Tibial nerve (tissue), 4 donors: ENCODE measurements around the gene CCDC40. TPM values are rescaled to one million over a fixed set of nuclear protein-coding genes. Genes with fewer than 3 reads are reported as not detected.

ENCODE experiments used
- DNase-seq, 2 donors: peaks; one replicate each; pipeline ENCODE4 v3.0.0-alpha.2; 2019; ENCODE audit warnings: low spot score in 2 of 2
- H3K27ac ChIP-seq, 4 donors: fragments of 200-600 bp; sonication (generic) in 3 of 4; one replicate each; pipeline ENCODE4 v1.5.1; 2017 to 2019; ENCODE audit warnings: mild to moderate bottlenecking in 1 of 4
- H3K27me3 ChIP-seq, 2 donors: fragments of 200-600 bp; sonication (generic) in 1 of 2; one replicate each; pipeline versions ENCODE4 v1.5.1 to v1.6.0; 2017 to 2019
- H3K36me3 ChIP-seq, 3 donors: fragments of 200-600 bp; sonication (generic); one replicate each; pipeline ENCODE4 v1.5.1; 2018 to 2019
- H3K4me1 ChIP-seq, 4 donors: fragments of 200-600 bp; sonication (generic) in 3 of 4; one replicate each; pipeline ENCODE4 v1.5.1; 2017 to 2019
- H3K4me3 ChIP-seq, 4 donors: fragments of 200-600 bp; sonication (generic) in 3 of 4; one replicate each; pipeline ENCODE4 v1.5.1; 2017 to 2019; ENCODE audit warnings: mild to moderate bottlenecking in 1 of 4, moderate library complexity in 1 of 4
- H3K9me3 ChIP-seq, 4 donors: fragments of 200-600 bp; sonication (generic) in 3 of 4; one replicate each; pipeline ENCODE4 v1.5.1; 2017 to 2019
- EP300 ChIP-seq, 2 donors: sonication (generic); formaldehyde crosslinking; IDR thresholded peaks; one replicate each; pipeline ENCODE4 v1.6.1; 2017; ENCODE audit warnings: antibody characterized with exemption in 2 of 2, mild to moderate bottlenecking in 1 of 2
- POLR2A ChIP-seq, 2 donors: fragments of 450-650 bp; IDR thresholded peaks; one replicate each; pipeline ENCODE4 v1.6.1; 2017; ENCODE audit warnings: antibody characterized with exemption in 2 of 2, mild to moderate bottlenecking in 2 of 2, moderate library complexity in 2 of 2
- WGBS, 2 donors: methylation state at CpG; one replicate each; pipeline ENCODE4 v1.1.5; 2018; 5-methylcytosine and 5-hydroxymethylcytosine counted together
- total RNA-seq, 4 donors: library from RNA; depleted of rRNA; stranded (reverse); fragments of >200 nt; gene quantifications; one replicate each; pipeline ENCODE4 v1.1.0, GENCODE V29; 2016
- TF ChIP-seq, protein P1 (sequence below), 5 experiments: fragments of 200-600 bp in 3 of 5; fragments of 450-650 bp in 2 of 5; sonication (generic) in 3 of 5; IDR thresholded peaks; one replicate each; pipeline ENCODE4 v1.5.1; 2016 to 2019; ENCODE audit warnings: antibody characterized with exemption in 5 of 5, mild to moderate bottlenecking in 3 of 5, moderate library complexity in 2 of 5

The CCDC40 gene
- total RNA-seq, 4 donors from 2014 or later = 7.1 to 13.8 (median 12.0) TPM

DNA sequence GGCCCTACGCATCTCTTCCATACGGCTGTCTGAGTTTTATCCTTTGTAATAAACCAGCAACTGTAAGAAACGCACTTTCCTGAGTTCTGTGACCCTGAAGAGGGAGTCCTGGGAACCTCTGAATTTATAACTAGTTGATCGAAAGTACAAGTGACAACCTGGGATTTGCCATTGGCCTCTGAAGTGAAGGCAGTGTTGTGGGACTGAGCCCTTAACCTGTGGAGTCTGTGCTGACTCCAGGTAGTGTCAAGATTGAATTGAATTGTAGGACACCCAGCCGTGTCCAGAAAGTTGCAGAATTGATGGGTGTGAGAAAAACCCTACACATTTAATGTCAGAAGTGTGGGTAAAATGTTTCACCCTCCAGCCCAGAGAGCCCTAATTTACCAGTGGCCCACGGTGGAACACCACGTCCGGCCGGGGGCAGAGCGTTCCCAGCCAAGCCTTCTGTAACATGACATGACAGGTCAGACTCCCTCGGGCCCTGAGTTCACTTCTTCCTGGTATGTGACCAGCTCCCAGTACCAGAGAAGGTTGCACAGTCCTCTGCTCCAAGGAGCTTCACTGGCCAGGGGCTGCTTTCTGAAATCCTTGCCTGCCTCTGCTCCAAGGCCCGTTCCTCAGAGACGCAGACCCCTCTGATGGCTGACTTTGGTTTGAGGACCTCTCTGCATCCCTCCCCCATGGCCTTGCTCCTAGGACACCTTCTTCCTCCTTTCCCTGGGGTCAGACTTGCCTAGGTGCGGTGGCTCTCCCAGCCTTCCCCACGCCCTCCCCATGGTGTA is 66.4 kb downstream of the CCDC40 start:
- TF ChIP-seq POLR2A (IDR thresholded peaks at IDR 0.05) (no peak), EP300 (IDR thresholded peaks at IDR 0.05) (no peak)
- TF ChIP-seq, protein P1, sequence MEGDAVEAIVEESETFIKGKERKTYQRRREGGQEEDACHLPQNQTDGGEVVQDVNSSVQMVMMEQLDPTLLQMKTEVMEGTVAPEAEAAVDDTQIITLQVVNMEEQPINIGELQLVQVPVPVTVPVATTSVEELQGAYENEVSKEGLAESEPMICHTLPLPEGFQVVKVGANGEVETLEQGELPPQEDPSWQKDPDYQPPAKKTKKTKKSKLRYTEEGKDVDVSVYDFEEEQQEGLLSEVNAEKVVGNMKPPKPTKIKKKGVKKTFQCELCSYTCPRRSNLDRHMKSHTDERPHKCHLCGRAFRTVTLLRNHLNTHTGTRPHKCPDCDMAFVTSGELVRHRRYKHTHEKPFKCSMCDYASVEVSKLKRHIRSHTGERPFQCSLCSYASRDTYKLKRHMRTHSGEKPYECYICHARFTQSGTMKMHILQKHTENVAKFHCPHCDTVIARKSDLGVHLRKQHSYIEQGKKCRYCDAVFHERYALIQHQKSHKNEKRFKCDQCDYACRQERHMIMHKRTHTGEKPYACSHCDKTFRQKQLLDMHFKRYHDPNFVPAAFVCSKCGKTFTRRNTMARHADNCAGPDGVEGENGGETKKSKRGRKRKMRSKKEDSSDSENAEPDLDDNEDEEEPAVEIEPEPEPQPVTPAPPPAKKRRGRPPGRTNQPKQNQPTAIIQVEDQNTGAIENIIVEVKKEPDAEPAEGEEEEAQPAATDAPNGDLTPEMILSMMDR (IDR thresholded peaks at IDR 0.05) = no peak
- 75 to 80% methylated on average over 13 to 15 of the region's 15 CpGs for WGBS, 2 donors
- H3K27ac ChIP-seq = peak overlapping the region in 1 of 4 donors; percentile 96
- DNase-seq = no peak
- H3K27me3 ChIP-seq = no peaks in the 10 kb centered on the region
- H3K4me3 ChIP-seq = no peak overlapping the region
- H3K9me3 ChIP-seq = no peaks in the 10 kb centered on the region
- H3K4me1 ChIP-seq = peaks cover 0 to 16% (median 15%) of the 10 kb centered on the region in 4 donors
- H3K36me3 ChIP-seq = peaks cover 0 to 26% (median 0%) of the 10 kb centered on the region in 3 donors

DNA sequence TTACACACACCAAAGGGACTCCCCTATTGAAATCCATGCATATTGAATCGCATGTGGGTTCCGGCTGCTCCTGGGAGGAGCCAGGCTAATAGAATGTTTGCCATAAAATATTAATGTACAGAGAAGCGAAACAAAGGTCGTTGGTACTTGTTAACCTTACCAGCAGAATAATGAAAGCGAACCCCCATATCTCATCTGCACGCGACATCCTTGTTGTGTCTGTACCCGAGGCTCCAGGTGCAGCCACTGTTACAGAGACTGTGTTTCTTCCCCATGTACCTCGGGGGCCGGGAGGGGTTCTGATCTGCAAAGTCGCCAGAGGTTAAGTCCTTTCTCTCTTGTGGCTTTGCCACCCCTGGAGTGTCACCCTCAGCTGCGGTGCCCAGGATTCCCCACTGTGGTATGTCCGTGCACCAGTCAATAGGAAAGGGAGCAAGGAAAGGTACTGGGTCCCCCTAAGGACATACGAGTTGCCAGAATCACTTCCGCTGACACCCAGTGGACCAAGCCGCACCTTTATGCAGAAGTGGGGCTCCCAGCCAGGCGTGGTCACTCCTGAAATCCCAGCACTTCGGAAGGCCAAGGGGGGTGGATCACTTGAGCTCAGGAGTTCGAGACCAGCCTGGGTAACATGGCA is 67.1 kb downstream of the CCDC40 start:
- no peak for DNase-seq

DNA sequence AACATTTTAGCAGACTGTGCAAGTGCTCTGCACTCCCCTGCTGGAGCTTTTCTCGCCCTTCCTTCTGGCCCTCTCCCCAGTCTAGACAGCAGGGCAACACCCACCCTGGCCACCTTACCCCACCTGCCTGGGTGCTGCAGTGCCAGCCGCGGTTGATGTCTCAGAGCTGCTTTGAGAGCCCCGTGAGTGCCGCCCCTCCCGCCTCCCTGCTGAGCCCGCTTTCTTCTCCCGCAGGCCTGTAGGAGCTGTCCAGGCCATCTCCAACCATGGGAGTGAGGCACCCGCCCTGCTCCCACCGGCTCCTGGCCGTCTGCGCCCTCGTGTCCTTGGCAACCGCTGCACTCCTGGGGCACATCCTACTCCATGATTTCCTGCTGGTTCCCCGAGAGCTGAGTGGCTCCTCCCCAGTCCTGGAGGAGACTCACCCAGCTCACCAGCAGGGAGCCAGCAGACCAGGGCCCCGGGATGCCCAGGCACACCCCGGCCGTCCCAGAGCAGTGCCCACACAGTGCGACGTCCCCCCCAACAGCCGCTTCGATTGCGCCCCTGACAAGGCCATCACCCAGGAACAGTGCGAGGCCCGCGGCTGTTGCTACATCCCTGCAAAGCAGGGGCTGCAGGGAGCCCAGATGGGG is 68.0 kb downstream of the CCDC40 start:
- WGBS, 2 donors = 65 to 67% methylated on average over 14 to 23 of the region's 26 CpGs
- TF ChIP-seq POLR2A (IDR thresholded peaks at IDR 0.05) (no peak), EP300 (IDR thresholded peaks at IDR 0.05) (no peak)
- TF ChIP-seq, protein P1 (IDR thresholded peaks at IDR 0.05) = no peak
- no peak for DNase-seq
- H3K4me3 ChIP-seq = no peak overlapping the region
- no peaks in the 10 kb centered on the region for H3K9me3 ChIP-seq
- peaks cover 0 to 16% (median 15%) of the 10 kb centered on the region in 4 donors for H3K4me1 ChIP-seq
- peaks cover 0 to 41% (median 0%) of the 10 kb centered on the region in 3 donors for H3K36me3 ChIP-seq
- H3K27me3 ChIP-seq = no peaks in the 10 kb centered on the region
- no peak overlapping the region for H3K27ac ChIP-seq

More for the DNA sequence above, 67.1 kb downstream of the CCDC40 start:
- TF ChIP-seq POLR2A (IDR thresholded peaks at IDR 0.05) (no peak), EP300 (IDR thresholded peaks at IDR 0.05) (no peak)
- TF ChIP-seq, protein P1 (IDR thresholded peaks at IDR 0.05) = no peak
- Histone ChIP-seq H3K36me3 (peaks cover 0 to 34% (median 0%) of the 10 kb centered on the region in 3 donors), H3K9me3 (no peaks in the 10 kb centered on the region), H3K4me1 (peaks cover 0 to 16% (median 15%) of the 10 kb centered on the region in 4 donors), H3K4me3 (no peak overlapping the region), H3K27me3 (no peaks in the 10 kb centered on the region), H3K27ac (no peak overlapping the region)
- 86 to 93% methylated on average over 19 of the region's 19 CpGs for WGBS, 2 donors

DNA sequence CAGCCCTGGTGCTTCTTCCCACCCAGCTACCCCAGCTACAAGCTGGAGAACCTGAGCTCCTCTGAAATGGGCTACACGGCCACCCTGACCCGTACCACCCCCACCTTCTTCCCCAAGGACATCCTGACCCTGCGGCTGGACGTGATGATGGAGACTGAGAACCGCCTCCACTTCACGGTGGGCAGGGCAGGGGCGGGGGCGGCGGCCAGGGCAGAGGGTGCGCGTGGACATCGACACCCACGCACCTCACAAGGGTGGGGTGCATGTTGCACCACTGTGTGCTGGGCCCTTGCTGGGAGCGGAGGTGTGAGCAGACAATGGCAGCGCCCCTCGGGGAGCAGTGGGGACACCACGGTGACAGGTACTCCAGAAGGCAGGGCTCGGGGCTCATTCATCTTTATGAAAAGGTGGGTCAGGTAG is 68.5 kb downstream of the CCDC40 start:
- no peak overlapping the region for H3K4me3 ChIP-seq
- H3K9me3 ChIP-seq = no peaks in the 10 kb centered on the region
- H3K4me1 ChIP-seq = peaks cover 0 to 16% (median 15%) of the 10 kb centered on the region in 4 donors
- WGBS, 2 donors = 76 to 83% methylated on average over 14 to 18 of the region's 18 CpGs
- H3K36me3 ChIP-seq = peaks cover 0 to 44% (median 0%) of the 10 kb centered on the region in 3 donors
- H3K27ac ChIP-seq = no peak overlapping the region
- TF ChIP-seq POLR2A (IDR thresholded peaks at IDR 0.05) (no peak), EP300 (IDR thresholded peaks at IDR 0.05) (no peak)
- TF ChIP-seq, protein P1 (IDR thresholded peaks at IDR 0.05) = no peak
- DNase-seq = no peak
- H3K27me3 ChIP-seq = no peaks in the 10 kb centered on the region
